H9 (cell line): ENCODE results near the gene FGF22. TPM values are rescaled to one million over a fixed set of nuclear protein-coding genes. Genes with fewer than 3 reads are reported as not detected.

ENCODE experiments used
- DNase-seq: peaks from one replicate; pipeline ENCODE4 v3.0.0-alpha.2; 2017
- H2AFZ ChIP-seq: one replicate; pipeline ENCODE4 v1.6.1; 2013; ENCODE audit warnings: mild to moderate bottlenecking, low read length, control low read depth, moderate library complexity
- H2AK5ac ChIP-seq: 2 replicates; pipeline ENCODE4 v1.6.1; 2013; ENCODE audit warnings: low read length, control low read depth, mixed read lengths; ENCODE audit not compliant: insufficient read length
- H2BK120ac ChIP-seq: one replicate; pipeline ENCODE4 v1.6.1; 2013; ENCODE audit warnings: low read depth, mild to moderate bottlenecking, low read length, control low read depth, inconsistent platforms; ENCODE audit not compliant: poor library complexity, severe bottlenecking
- H2BK12ac ChIP-seq: 2 replicates; pipeline ENCODE4 v1.6.1; 2013; ENCODE audit warnings: low read length, control low read depth, mixed read lengths, low read depth; ENCODE audit not compliant: insufficient read length
- H2BK15ac ChIP-seq: 2 replicates; pipeline ENCODE4 v1.6.1; 2013; ENCODE audit warnings: low read depth, low read length, control low read depth
- H2BK20ac ChIP-seq: one replicate; pipeline ENCODE4 v1.6.1; 2013; ENCODE audit warnings: low read depth, mild to moderate bottlenecking, low read length, control low read depth, inconsistent platforms; ENCODE audit not compliant: poor library complexity, severe bottlenecking
- H2BK5ac ChIP-seq: 2 replicates; pipeline ENCODE4 v1.6.1; 2013; ENCODE audit warnings: low read length, control low read depth, mixed read lengths; ENCODE audit not compliant: insufficient read length
- H3K14ac ChIP-seq: 2 replicates; pipeline ENCODE4 v1.6.1; 2013; ENCODE audit warnings: low read length, control low read depth; ENCODE audit not compliant: insufficient read depth
- H3K18ac ChIP-seq: 2 replicates; pipeline ENCODE4 v1.6.1; 2013; ENCODE audit warnings: low read depth, mild to moderate bottlenecking, mixed read lengths, low read length, control low read depth; ENCODE audit not compliant: insufficient read length
- H3K23ac ChIP-seq: 2 replicates; pipeline ENCODE4 v1.6.1; 2013; ENCODE audit warnings: low read length, control low read depth, mixed read lengths, low read depth; ENCODE audit not compliant: insufficient read length
- H3K23me2 ChIP-seq: 2 replicates; pipeline ENCODE4 v1.6.1; 2013; ENCODE audit warnings: low read depth, mild to moderate bottlenecking, mixed read lengths, low read length, control low read depth; ENCODE audit not compliant: insufficient read length, poor library complexity, severe bottlenecking
- H3K27ac ChIP-seq: 2 replicates; pipeline ENCODE4 v1.5.1; 2013; ENCODE audit warnings: low read length, control low read depth, mixed read lengths, low read depth; ENCODE audit not compliant: insufficient read length
- H3K27me3 ChIP-seq: 2 replicates; pipeline ENCODE4 v1.6.1; 2013; ENCODE audit warnings: low read length, control low read depth, inconsistent platforms; ENCODE audit not compliant: insufficient read depth
- H3K4ac ChIP-seq: 2 replicates; pipeline ENCODE4 v1.6.1; 2013; ENCODE audit warnings: low read depth, mild to moderate bottlenecking, control low read depth, inconsistent platforms, low read length, moderate library complexity
- H3K4me1 ChIP-seq: 2 replicates; pipeline ENCODE4 v1.6.1; 2013; ENCODE audit warnings: low read length, control low read depth, inconsistent platforms; ENCODE audit not compliant: insufficient read depth
- H3K4me2 ChIP-seq: 2 replicates; pipeline ENCODE4 v1.6.1; 2013; ENCODE audit warnings: low read length, control low read depth, mixed read lengths; ENCODE audit not compliant: insufficient read length, insufficient read depth
- H3K56ac ChIP-seq: 2 replicates; pipeline ENCODE4 v1.6.1; 2013; ENCODE audit warnings: low read depth, mild to moderate bottlenecking, mixed read lengths, low read length, control low read depth; ENCODE audit not compliant: insufficient read length
- H3K79me1 ChIP-seq: 2 replicates; pipeline ENCODE4 v1.6.1; 2013; ENCODE audit warnings: low read depth, mild to moderate bottlenecking, moderate library complexity, low read length, control low read depth, inconsistent platforms; ENCODE audit not compliant: insufficient read depth, poor library complexity, severe bottlenecking
- H3K79me2 ChIP-seq: 2 replicates; pipeline ENCODE4 v1.6.1; 2013; ENCODE audit warnings: low read length, control low read depth, inconsistent platforms; ENCODE audit not compliant: insufficient read depth
- H3K9ac ChIP-seq: 2 replicates; pipeline ENCODE4 v1.6.1; 2013; ENCODE audit warnings: low read length, control low read depth, mixed read lengths; ENCODE audit not compliant: insufficient read length; ENCODE audit errors: extremely low read depth
- H3K9me3 ChIP-seq: one replicate; pipeline ENCODE4 v1.6.1; 2013; ENCODE audit warnings: low read depth, low read length, inconsistent platforms; ENCODE audit not compliant: control insufficient read depth
- H3T11ph ChIP-seq: one replicate; pipeline ENCODE4 v1.6.1; 2013; ENCODE audit warnings: mild to moderate bottlenecking, low read length, control low read depth, inconsistent platforms
- H4K20me1 ChIP-seq: one replicate; pipeline ENCODE4 v1.6.1; 2013; ENCODE audit not compliant: control insufficient read depth, insufficient read length, insufficient read depth
- H4K5ac ChIP-seq: 2 replicates; pipeline ENCODE4 v1.6.1; 2013; ENCODE audit warnings: low read depth, mild to moderate bottlenecking, mixed read lengths, low read length, control low read depth; ENCODE audit not compliant: insufficient read length
- H4K8ac ChIP-seq: replicated peaks from 2 replicates; pipeline ENCODE4 v1.6.1; 2013; ENCODE audit warnings: low read length, control low read depth, mixed read lengths, low read depth; ENCODE audit not compliant: insufficient read length
- H4K91ac ChIP-seq: 2 replicates; pipeline ENCODE4 v1.6.1; 2013; ENCODE audit warnings: low read depth, mild to moderate bottlenecking, moderate library complexity, mixed read lengths, low read length, control low read depth; ENCODE audit not compliant: insufficient read length
- H3K27ac Mint-ChIP-seq, 3 experiments: 2 replicates in 2 of 3; 3 replicates in 1 of 3; pipeline ENCODE4 v1.8.0; 2020 to 2021; ENCODE audit warnings: mixed read lengths in 3 of 3, mild to moderate bottlenecking in 1 of 3, moderate library complexity in 1 of 3
- H3K27me3 Mint-ChIP-seq: 2 replicates; pipeline ENCODE4 v1.8.0; 2021; ENCODE audit warnings: low read depth, mild to moderate bottlenecking, moderate library complexity, mixed read lengths
- H3K36me3 Mint-ChIP-seq, 3 experiments: 2 replicates in 2 of 3; 3 replicates in 1 of 3; pipeline ENCODE4 v1.8.0; 2020 to 2021; ENCODE audit warnings: low read depth in 3 of 3, mixed read lengths in 3 of 3; ENCODE audit not compliant: insufficient read depth in 1 of 3
- H3K4me1 Mint-ChIP-seq, 2 experiments: 2 replicates each; pipeline ENCODE4 v1.8.0; 2020; ENCODE audit warnings: mixed read lengths in 2 of 2
- H3K4me3 Mint-ChIP-seq, 2 experiments: 2 replicates in 1 of 2; 3 replicates in 1 of 2; pipeline ENCODE4 v1.8.0; 2020 to 2021; ENCODE audit warnings: mild to moderate bottlenecking in 2 of 2, mixed read lengths in 2 of 2, moderate library complexity in 1 of 2
- H3K9me3 Mint-ChIP-seq, 2 experiments: 2 replicates in 1 of 2; 3 replicates in 1 of 2; pipeline ENCODE4 v1.8.0; 2020; ENCODE audit warnings: mild to moderate bottlenecking in 2 of 2, mixed read lengths in 2 of 2, moderate library complexity in 1 of 2
- WGBS: extraction: QIAGEN DNeasy Blood & Tissue Kit; methylation state at CpG from one replicate; pipeline ENCODE4 v1.1.7; 2013; ENCODE audit warnings: missing lambda C conversion rate, low lambda C conversion rate, mixed read lengths; ENCODE audit not compliant: insufficient read length; ENCODE audit errors: extremely low coverage; 5-methylcytosine and 5-hydroxymethylcytosine counted together
- total RNA-seq: library from RNA; stranded (reverse); gene quantifications from 2 replicates; pipeline ENCODE4 v1.2.1, GENCODE V29; 2021
- TF ChIP-seq, protein P1 (sequence below): fragments of 200-600 bp; sonication (generic); conservative IDR thresholded peaks from 3 replicates; pipeline ENCODE4 v1.8.0; 2021; ENCODE audit warnings: antibody characterized with exemption, mild to moderate bottlenecking

FGF22 gene
- total RNA-seq, 1 experiment from 2014 or later: 0.72 TPM

DNA sequence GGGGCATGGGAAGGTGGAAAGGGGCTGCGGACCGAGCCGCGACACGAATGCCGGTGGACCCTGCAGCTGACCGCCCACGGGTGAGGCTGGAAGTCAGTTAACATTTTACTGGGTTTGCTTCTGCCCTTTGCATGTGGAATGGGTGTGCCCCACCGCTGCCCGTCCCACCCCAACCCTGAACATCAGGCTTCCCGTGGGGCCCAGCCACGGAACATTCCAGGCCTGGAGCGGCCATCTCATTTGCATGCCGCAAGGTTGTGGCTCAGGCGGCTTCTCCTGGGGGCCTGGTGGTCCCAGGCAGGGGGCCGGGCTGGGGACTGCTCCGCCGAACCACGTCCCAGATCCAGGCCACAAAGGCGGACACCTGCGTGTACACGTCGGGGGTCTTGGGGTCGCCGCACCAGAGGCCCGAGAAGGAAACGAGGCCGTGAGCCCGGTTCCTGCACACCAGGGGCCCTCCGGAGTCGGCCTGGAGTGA, 45.8 kb downstream of the FGF22 start:
- Histone ChIP-seq H2BK12ac (no peak overlapping the region), H3K9me3 (no peaks in the 10 kb centered on the region), H3K4me2 (no peak overlapping the region), H2AFZ (no peak overlapping the region), H2AK5ac (no peak overlapping the region), H3K27me3 (no peaks in the 10 kb centered on the region), H2BK20ac (no peak overlapping the region), H3K79me1 (no peaks in the 10 kb centered on the region), H4K20me1 (no peaks in the 10 kb centered on the region), H3K23ac (no peak overlapping the region), H4K8ac (no peak overlapping the region), H2BK120ac (no peak overlapping the region), H4K91ac (no peak overlapping the region), H3K56ac (no peak overlapping the region), H3K79me2 (no peaks in the 10 kb centered on the region), H2BK5ac (no peak overlapping the region), H3K23me2 (no peaks in the 10 kb centered on the region), H3T11ph (no peak overlapping the region), H2BK15ac (no peak overlapping the region), H3K4ac (no peak overlapping the region), H3K4me1 (no peaks in the 10 kb centered on the region), H3K18ac (no peak overlapping the region), H3K27ac (no peak overlapping the region), H3K14ac (no peak overlapping the region; the same call in 1 of the 2 replicates), H3K9ac (no peak overlapping the region), H4K5ac (no peak overlapping the region)
- DNase-seq: no peak
- WGBS: no CpG with 5 or more reads among the region's 31 CpGs
- Mint-ChIP-seq H3K4me1 (peaks cover 3% of the 10 kb centered on the region in 2 experiments; a peak in 1 of 4 replicates), H3K27ac (no peak overlapping the region), H3K27me3 (peaks cover 10% of the 10 kb centered on the region), H3K4me3 (no peak overlapping the region), H3K9me3 (peaks cover 3 to 5% of the 10 kb centered on the region in 2 experiments; a peak in 2 of 5 replicates), H3K36me3 (no peaks in the 10 kb centered on the region)
- TF ChIP-seq, protein P1, sequence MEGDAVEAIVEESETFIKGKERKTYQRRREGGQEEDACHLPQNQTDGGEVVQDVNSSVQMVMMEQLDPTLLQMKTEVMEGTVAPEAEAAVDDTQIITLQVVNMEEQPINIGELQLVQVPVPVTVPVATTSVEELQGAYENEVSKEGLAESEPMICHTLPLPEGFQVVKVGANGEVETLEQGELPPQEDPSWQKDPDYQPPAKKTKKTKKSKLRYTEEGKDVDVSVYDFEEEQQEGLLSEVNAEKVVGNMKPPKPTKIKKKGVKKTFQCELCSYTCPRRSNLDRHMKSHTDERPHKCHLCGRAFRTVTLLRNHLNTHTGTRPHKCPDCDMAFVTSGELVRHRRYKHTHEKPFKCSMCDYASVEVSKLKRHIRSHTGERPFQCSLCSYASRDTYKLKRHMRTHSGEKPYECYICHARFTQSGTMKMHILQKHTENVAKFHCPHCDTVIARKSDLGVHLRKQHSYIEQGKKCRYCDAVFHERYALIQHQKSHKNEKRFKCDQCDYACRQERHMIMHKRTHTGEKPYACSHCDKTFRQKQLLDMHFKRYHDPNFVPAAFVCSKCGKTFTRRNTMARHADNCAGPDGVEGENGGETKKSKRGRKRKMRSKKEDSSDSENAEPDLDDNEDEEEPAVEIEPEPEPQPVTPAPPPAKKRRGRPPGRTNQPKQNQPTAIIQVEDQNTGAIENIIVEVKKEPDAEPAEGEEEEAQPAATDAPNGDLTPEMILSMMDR: no peak
